ENCODE measurements around the gene PHF10. TPM values are rescaled to one million over a fixed set of nuclear protein-coding genes. Genes with fewer than 3 reads are reported as not detected.
A peak's percentile ranks its signal among the peaks of the same experiment; 100 is the strongest.
"Not testable (repeated sequence)": the region's sequence is repeated elsewhere in the genome, so short reads cannot be mapped to it uniquely, and the experiment has no call there.

Gene PHF10
- total RNA-seq, 1 experiment from 2014 or later: 47.8 TPM

DNA sequence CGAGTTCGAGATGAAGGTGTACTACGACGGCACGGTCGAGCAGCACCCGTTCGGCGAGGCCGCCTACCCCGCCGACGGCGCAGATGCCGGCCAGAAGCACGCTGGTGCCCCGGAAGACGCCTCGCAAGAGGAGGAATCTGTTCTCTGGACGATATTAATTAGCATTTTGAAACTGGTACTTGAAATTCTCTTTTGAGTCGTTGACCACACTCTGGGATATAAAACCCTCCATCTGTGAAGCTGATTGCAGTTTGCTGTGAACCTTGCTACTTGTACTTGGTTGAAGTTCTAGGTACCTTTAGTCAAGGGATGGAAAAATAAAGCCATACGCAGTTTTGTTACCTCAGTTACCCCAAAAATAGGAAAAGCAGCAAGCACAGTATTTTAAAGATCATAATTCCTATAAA is 21.5 kb downstream of the PHF10 start:
- intact Hi-C loops (cut with micrococcal nuclease; ENCODE audit: unreplicated experiment): loop anchor here (5.0 kb wide), 2 partner anchors 746 to 806 kb away; no protein-coding TSS in a partner anchor
- H3K27me3 Mint-ChIP-seq (ENCODE audit: unreplicated experiment): no peaks in the 10 kb centered on the region
- peaks cover 9% of the 10 kb centered on the region for H3K4me1 Mint-ChIP-seq (ENCODE audit: low read depth, unreplicated experiment)
- TF ChIP-seq, protein P1, sequence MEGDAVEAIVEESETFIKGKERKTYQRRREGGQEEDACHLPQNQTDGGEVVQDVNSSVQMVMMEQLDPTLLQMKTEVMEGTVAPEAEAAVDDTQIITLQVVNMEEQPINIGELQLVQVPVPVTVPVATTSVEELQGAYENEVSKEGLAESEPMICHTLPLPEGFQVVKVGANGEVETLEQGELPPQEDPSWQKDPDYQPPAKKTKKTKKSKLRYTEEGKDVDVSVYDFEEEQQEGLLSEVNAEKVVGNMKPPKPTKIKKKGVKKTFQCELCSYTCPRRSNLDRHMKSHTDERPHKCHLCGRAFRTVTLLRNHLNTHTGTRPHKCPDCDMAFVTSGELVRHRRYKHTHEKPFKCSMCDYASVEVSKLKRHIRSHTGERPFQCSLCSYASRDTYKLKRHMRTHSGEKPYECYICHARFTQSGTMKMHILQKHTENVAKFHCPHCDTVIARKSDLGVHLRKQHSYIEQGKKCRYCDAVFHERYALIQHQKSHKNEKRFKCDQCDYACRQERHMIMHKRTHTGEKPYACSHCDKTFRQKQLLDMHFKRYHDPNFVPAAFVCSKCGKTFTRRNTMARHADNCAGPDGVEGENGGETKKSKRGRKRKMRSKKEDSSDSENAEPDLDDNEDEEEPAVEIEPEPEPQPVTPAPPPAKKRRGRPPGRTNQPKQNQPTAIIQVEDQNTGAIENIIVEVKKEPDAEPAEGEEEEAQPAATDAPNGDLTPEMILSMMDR (IDR thresholded peaks at IDR 0.05; ENCODE audit: unreplicated experiment): no peak
- no peak for DNase-seq
- no TSS peak for BruUV-seq (replicated peaks)
- peak overlapping the region; percentile 67 for H3K27ac Mint-ChIP-seq (ENCODE audit: unreplicated experiment)
- H3K36me3 Mint-ChIP-seq (ENCODE audit: insufficient read depth, unreplicated experiment): peaks cover 44% of the 10 kb centered on the region
- peak overlapping the region; percentile 94 for H3K4me3 Mint-ChIP-seq (ENCODE audit: low read depth, unreplicated experiment)
- no peaks in the 10 kb centered on the region for H3K9me3 Mint-ChIP-seq (ENCODE audit: low read depth, unreplicated experiment)
- CTCF ChIA-PET: no interaction called here

DNA sequence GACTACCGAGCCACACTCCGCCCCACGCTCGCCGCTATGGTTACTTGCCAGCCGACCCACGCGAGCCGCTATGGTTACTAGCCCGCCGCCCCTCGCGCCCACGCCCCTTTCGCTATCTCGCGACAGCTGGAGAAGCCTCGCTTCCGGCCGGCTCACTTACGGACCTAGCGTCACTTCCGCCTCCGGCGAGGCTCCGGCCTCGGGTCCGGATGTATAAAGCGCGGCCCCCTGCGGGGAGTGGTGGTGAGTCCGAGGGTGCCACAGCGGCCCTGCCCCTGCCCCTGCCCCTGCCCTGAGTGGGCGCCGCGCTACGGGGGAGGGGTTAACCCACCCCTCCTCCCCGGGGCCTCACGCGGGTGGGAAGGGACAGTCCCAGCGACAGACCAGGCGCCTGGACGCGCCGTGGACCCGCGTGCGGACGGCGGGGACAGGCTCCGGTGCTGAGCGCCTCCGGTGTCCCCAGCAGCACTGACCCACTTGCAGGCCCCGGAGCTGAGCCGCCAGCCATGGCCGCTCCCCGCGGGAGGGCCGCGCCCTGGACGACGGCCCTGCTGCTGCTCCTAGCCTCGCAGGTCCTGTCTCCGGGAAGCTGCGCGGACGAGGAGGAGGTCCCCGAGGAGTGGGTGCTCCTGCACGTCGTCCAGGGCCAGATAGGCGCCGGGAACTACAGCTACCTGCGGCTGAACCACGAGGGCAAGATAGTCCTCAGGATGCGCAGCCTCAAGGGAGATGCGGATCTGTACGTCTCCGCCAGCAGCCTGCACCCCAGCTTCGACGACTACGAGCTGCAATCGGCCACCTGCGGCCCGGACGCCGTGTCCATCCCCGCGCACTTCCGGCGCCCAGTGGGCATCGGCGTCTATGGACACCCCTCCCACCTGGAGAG is 22.1 kb downstream of the PHF10 start, which contains the start of the genes C6orf120 and WDR27:
TSS of gene C6orf120 (plus strand) at position 173 of the 886 bp plus-strand sequence. CDS start at position 507, 334 bp downstream.
TSS of gene WDR27 (minus strand) at position 76 of the 886 bp plus-strand sequence. CDS start 13,024 bp downstream, outside the sequence.
- no TSS peak for BruUV-seq (replicated peaks)
- H3K9me3 Mint-ChIP-seq (ENCODE audit: low read depth, unreplicated experiment): no peaks in the 10 kb centered on the region
- CTCF ChIA-PET: interaction anchor here (1.0 to 1.4 kb wide), 2 partner anchors 21 to 736 kb away, joined by 3 read pairs; no protein-coding TSS in a partner anchor

DNA sequence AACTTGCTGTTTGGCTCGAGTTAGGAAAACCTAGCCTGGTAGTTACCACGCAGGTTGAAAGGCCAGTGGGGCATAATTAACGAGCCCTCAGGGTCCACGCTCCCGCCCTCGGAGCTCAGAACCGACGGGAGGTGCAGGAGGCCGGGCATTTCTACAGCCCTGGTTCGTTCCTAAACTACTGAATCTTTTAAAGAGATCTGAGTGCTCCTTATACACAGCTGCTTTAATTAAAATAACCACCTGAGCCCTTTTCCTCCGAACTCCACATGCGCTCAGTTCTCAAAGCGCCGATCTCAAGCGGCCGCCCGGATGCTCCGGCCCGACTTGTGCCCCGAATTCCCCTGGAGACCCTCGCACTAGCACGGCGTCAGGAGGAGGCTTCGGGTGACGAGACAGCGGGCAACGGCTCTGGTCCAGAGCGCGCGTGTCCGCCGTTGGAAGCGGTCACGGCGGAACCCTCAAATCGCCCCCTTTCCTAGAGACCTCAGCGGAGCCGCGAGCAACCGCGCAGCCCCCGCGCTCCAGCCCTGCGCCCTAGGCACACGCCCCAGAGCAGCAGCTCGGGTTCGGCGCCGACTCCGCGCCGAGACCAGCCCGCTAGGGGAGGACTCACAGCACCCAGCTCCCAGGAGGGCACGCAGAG is 22.9 kb downstream of the PHF10 start:
- Mint-ChIP-seq H3K27ac (ENCODE audit: unreplicated experiment) (peak overlapping the region; percentile 58), H3K9me3 (ENCODE audit: low read depth, unreplicated experiment) (no peaks in the 10 kb centered on the region), H3K36me3 (ENCODE audit: insufficient read depth, unreplicated experiment) (peaks cover 35% of the 10 kb centered on the region), H3K4me3 (ENCODE audit: low read depth, unreplicated experiment) (peak overlapping the region; percentile 94), H3K4me1 (ENCODE audit: low read depth, unreplicated experiment) (peaks cover 14% of the 10 kb centered on the region), H3K27me3 (ENCODE audit: unreplicated experiment) (no peaks in the 10 kb centered on the region)
- BruUV-seq (replicated peaks): TSS peak; percentile 76
- DNase-seq: peak; percentile 12
- TF ChIP-seq, protein P1 (IDR thresholded peaks at IDR 0.05; ENCODE audit: unreplicated experiment): no peak
- intact Hi-C loops (cut with micrococcal nuclease; ENCODE audit: unreplicated experiment): loop anchor here (5.0 kb wide), 2 partner anchors 744 to 804 kb away; no protein-coding TSS in a partner anchor
- CTCF ChIA-PET: interaction anchor here (1.0 to 1.4 kb wide), 2 partner anchors 22 to 735 kb away, joined by 3 read pairs; no protein-coding TSS in a partner anchor

More for the DNA sequence above, 22.1 kb downstream of the PHF10 start, which contains the start of the genes C6orf120 and WDR27:
- Mint-ChIP-seq H3K4me3 (ENCODE audit: low read depth, unreplicated experiment) (peak within 1 kb of the TSS; percentile 94), H3K27ac (ENCODE audit: unreplicated experiment) (peak within 1 kb of the TSS; percentile 67), H3K4me1 (ENCODE audit: low read depth, unreplicated experiment) (peaks cover 14% of the 10 kb centered on the region), H3K27me3 (ENCODE audit: unreplicated experiment) (no peaks in the 10 kb centered on the region), H3K36me3 (ENCODE audit: insufficient read depth, unreplicated experiment) (peaks cover 43% of the 10 kb centered on the region)
- intact Hi-C loops (cut with micrococcal nuclease; ENCODE audit: unreplicated experiment): loop anchor here (5.0 kb wide), 2 partner anchors 745 to 805 kb away; no protein-coding TSS in a partner anchor
- TF ChIP-seq, protein P1 (IDR thresholded peaks at IDR 0.05; ENCODE audit: unreplicated experiment): no peak
- DNase-seq: peak; percentile 96

DNA sequence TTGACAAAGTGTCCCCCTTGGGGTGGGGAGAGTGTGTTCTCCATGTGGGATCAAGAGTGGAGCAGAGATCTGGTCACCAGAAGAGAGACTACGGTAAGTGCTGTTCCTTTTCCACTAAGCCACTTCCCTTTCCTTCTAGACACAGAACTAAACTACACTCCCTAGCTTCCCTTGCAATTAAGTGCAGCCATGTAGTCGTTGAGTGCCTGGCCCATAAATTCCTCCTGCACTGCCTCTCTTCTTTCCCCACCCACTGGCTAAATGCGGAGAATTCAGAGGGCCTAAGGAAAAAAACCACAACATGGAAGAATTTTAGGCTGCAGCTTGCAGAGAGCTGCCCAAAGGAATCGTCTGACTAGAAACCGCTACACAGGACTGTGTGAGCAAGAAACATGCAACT is 24.0 kb downstream of the PHF10 start:
- no peaks in the 10 kb centered on the region for H3K27me3 Mint-ChIP-seq (ENCODE audit: unreplicated experiment)
- TF ChIP-seq, protein P1 (IDR thresholded peaks at IDR 0.05; ENCODE audit: unreplicated experiment): no peak
- peak overlapping the region; percentile 55 for H3K4me3 Mint-ChIP-seq (ENCODE audit: low read depth, unreplicated experiment)
- DNase-seq: no peak
- H3K27ac Mint-ChIP-seq (ENCODE audit: unreplicated experiment): no peak overlapping the region
- peaks cover 14% of the 10 kb centered on the region for H3K4me1 Mint-ChIP-seq (ENCODE audit: low read depth, unreplicated experiment)
- CTCF ChIA-PET: no interaction called here
- H3K9me3 Mint-ChIP-seq (ENCODE audit: low read depth, unreplicated experiment): peaks cover 4% of the 10 kb centered on the region
- peaks cover 33% of the 10 kb centered on the region for H3K36me3 Mint-ChIP-seq (ENCODE audit: insufficient read depth, unreplicated experiment)
- BruUV-seq (replicated peaks): no TSS peak
- intact Hi-C loops (cut with micrococcal nuclease; ENCODE audit: unreplicated experiment): loop anchor here (5.0 kb wide), 2 partner anchors 743 to 803 kb away; no protein-coding TSS in a partner anchor

DNA sequence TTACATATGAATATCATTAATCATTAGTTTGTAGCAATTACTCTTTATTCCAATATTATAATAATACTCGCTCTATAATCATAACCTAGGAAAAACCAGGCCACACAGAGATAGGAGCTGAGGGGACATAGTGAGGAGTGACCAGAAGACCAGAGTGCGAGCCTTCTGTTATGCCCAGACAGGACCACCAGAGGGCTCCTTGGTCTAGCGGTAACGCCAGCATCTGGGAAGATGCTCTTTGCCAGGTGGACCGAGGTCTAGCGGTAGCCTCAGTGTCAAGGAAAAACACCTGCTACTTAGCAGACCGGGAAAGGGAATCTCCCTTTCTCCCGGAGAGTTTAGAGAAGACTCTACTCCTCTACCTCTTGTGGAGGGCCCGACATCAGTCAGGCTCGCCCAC is 27.2 kb downstream of the PHF10 start:
- intact Hi-C loops (cut with micrococcal nuclease; ENCODE audit: unreplicated experiment); BruUV-seq (replicated peaks); H3K4me3 Mint-ChIP-seq (ENCODE audit: low read depth, unreplicated experiment); CTCF ChIA-PET; H3K27me3 Mint-ChIP-seq (ENCODE audit: unreplicated experiment); H3K27ac Mint-ChIP-seq (ENCODE audit: unreplicated experiment); H3K9me3 Mint-ChIP-seq (ENCODE audit: low read depth, unreplicated experiment): not testable (repeated sequence)
- Mint-ChIP-seq H3K4me1 (ENCODE audit: low read depth, unreplicated experiment) (peaks cover 14% of the 10 kb centered on the region), H3K36me3 (ENCODE audit: insufficient read depth, unreplicated experiment) (peaks cover 17% of the 10 kb centered on the region)
- DNase-seq: peak; percentile 16
